Mucosa of rectum (tissue), 2 donors: Measurements from ENCODE around the gene LARP1B.
"Not testable (repeated sequence)": the region's sequence is repeated elsewhere in the genome, so short reads cannot be mapped to it uniquely, and the experiment has no call there.

Experiments used
- H3K27ac ChIP-seq, 2 donors: one replicate each; pipeline ENCODE4 v1.7.0; 2013; ENCODE audit warnings: inconsistent platforms in 2 of 2, low read depth in 2 of 2, low read length in 2 of 2
- H3K27me3 ChIP-seq, 2 donors: one replicate each; pipeline ENCODE4 v1.7.0; 2013; ENCODE audit warnings: low read length in 2 of 2; ENCODE audit not compliant: control insufficient read depth in 2 of 2, insufficient read depth in 2 of 2
- H3K36me3 ChIP-seq, 2 donors: one replicate each; pipeline ENCODE4 v1.7.0; 2013; ENCODE audit warnings: low read length in 2 of 2; ENCODE audit not compliant: control insufficient read depth in 2 of 2, insufficient read depth in 2 of 2
- H3K4me1 ChIP-seq, 2 donors: one replicate each; pipeline ENCODE4 v1.7.0; 2013; ENCODE audit warnings: low read length in 2 of 2, mild to moderate bottlenecking in 1 of 2; ENCODE audit not compliant: control insufficient read depth in 2 of 2, insufficient read depth in 2 of 2
- H3K4me3 ChIP-seq, 2 donors: one replicate each; pipeline ENCODE4 v1.7.0; 2013; ENCODE audit warnings: low read length in 2 of 2
- H3K9ac ChIP-seq, 2 donors: one replicate each; pipeline ENCODE4 v1.7.0; 2013; ENCODE audit warnings: low read length in 2 of 2, low read depth in 1 of 2, mild to moderate bottlenecking in 1 of 2
- H3K9me3 ChIP-seq, 2 donors: one replicate each; pipeline ENCODE4 v1.7.0; 2013; ENCODE audit warnings: low read length in 2 of 2; ENCODE audit not compliant: control insufficient read depth in 2 of 2
- donor health status: healthy.
- donor health status: Normal muscosa, but diverticular disease.

Gene LARP1B

DNA sequence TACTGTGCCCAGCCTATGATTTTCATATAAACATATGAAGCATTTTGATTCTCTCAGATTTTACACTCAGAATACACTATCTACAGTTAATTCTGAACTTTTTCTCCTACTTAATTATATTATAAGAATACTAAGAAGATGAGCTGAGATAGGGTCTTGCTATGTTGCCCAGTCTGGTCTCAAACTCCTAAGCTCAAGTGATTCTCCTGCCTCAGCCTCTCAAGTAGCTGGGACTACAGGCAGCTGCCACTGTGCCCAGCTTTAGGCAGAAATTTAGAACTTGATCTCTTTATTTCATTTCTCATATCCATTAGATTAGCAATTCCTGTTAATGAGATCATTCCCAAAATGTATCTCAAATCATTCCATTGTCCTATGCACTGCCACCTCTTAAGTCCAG lies 4.7 kb upstream of the LARP1B start:
- H3K9ac ChIP-seq = no peak overlapping the region
- H3K27me3 ChIP-seq = no peaks in the 10 kb centered on the region
- peaks cover 0 to 3% of the 10 kb centered on the region in 2 donors for H3K4me1 ChIP-seq
- H3K4me3 ChIP-seq = no peak overlapping the region
- no peaks in the 10 kb centered on the region for H3K36me3 ChIP-seq
- no peak overlapping the region for H3K27ac ChIP-seq
- no peaks in the 10 kb centered on the region for H3K9me3 ChIP-seq

GRCh38 chr4:128060121-128060698 lies 902 bp upstream of the LARP1B start:
- Histone ChIP-seq H3K9ac (peak overlapping the region; percentile 80 to 88), H3K27me3 (no peaks in the 10 kb centered on the region), H3K9me3 (no peaks in the 10 kb centered on the region), H3K4me1 (peaks cover 4 to 8% of the 10 kb centered on the region in 2 donors), H3K36me3 (no peaks in the 10 kb centered on the region), H3K4me3 (peak overlapping the region; percentile 67 to 89), H3K27ac (peak overlapping the region; percentile 96 to 98)

DNA sequence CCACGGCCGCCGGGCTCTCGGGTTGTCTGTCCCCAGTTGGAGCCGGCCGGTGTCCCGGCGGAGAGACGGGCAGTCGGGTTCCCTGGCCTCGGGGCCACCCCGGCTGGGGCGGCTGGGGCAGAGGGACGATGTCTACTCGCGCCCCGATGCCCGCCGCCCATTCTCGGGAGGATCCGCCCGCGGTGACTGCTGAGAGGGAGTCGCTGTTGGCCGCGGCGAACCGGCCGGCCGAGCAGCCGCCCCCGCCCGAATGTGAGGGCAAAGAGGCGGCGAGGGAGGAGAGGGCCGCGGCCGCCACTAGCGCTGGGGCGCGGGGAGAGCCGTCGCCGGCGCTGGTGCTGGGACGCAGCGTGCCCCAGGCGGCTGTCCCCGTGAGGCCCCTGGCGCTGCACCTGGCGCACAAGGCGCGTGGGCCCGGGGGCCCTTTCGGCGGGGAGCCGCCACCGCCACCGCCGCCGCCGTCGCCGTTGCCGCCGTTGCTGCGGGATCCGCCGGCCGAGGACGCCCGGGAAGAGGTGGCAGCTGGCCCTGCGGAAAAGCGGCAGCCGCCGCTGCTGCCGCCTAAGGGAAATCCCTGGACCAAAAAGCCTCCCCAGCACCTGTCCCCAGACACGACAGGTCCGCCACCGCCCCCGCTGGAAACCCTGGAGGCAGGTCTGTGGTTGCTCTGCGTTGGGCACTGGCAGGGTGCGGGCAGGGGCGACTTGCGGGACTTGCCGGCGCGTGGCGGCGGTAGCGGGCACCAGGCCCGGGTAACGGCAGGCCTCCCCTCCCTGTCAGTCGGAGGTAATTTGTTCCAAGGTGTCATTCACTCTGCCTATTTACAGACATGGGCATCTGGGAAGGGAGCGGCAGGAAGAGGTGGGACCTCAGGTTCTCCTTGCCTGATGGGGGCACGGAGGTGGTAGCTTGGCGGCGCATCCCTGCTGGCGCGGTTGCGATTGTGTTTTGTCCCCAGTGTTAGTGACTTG lies 739 bp downstream of the LARP1B start:
- Histone ChIP-seq H3K9me3 (no peaks in the 10 kb centered on the region), H3K27me3 (no peaks in the 10 kb centered on the region), H3K4me3 (peak overlapping the region; percentile 67 to 89), H3K4me1 (peaks cover 4 to 8% of the 10 kb centered on the region in 2 donors), H3K9ac (peak overlapping the region; percentile 72 to 88), H3K27ac (peak overlapping the region; percentile 96 to 98), H3K36me3 (no peaks in the 10 kb centered on the region)

- not testable (repeated sequence) for H3K9ac ChIP-seq, H3K27me3 ChIP-seq, H3K36me3 ChIP-seq, H3K4me1 ChIP-seq, H3K9me3 ChIP-seq, H3K4me3 ChIP-seq, H3K27ac ChIP-seq
Observed at GRCh38 chr4:128066453-128066820, 5.3 kb downstream of the LARP1B start.

GRCh38 chr4:128068918-128069317 lies 7.8 kb downstream of the LARP1B start:
- Histone ChIP-seq H3K9me3 (no peaks in the 10 kb centered on the region), H3K36me3 (no peaks in the 10 kb centered on the region), H3K4me3 (no peak overlapping the region), H3K27me3 (no peaks in the 10 kb centered on the region), H3K27ac (no peak overlapping the region), H3K9ac (no peak overlapping the region), H3K4me1 (no peaks in the 10 kb centered on the region)

GRCh38 chr4:128076464-128076863 lies 15.4 kb downstream of the LARP1B start:
- H3K4me1 ChIP-seq = no peaks in the 10 kb centered on the region
- H3K27me3 ChIP-seq = no peaks in the 10 kb centered on the region
- H3K27ac ChIP-seq = no peak overlapping the region
- H3K36me3 ChIP-seq = peaks cover 12 to 24% of the 10 kb centered on the region in 2 donors
- no peak overlapping the region for H3K4me3 ChIP-seq
- H3K9me3 ChIP-seq = no peaks in the 10 kb centered on the region
- H3K9ac ChIP-seq = no peak overlapping the region

- not testable (repeated sequence) for H3K4me1 ChIP-seq, H3K4me3 ChIP-seq, H3K27ac ChIP-seq, H3K27me3 ChIP-seq, H3K9ac ChIP-seq, H3K9me3 ChIP-seq
- H3K36me3 ChIP-seq = peaks cover 15 to 19% of the 10 kb centered on the region in 2 donors
Observed at GRCh38 chr4:128095293-128095692, 34.2 kb downstream of the LARP1B start.

DNA sequence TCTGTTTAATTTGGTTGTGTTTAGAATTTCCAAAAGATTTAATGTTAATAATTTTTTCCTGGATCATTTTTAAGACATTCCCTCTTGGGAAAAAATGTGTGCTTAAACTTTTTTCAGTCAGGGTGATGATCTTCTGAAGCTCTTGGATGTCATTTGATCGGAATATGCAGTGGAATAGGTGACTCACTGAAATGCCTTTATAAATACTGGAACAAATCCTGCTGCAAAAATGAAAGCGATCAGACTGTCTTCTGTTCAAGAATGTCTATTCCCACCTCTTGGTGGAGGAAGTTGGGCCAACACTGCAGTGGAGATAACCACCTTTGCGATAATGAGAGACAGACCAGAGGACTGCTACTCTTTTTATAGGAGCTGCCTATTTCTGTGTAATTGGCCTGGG lies 46.7 kb downstream of the LARP1B start:
- Histone ChIP-seq H3K27ac (no peak overlapping the region), H3K4me1 (no peaks in the 10 kb centered on the region), H3K4me3 (no peak overlapping the region), H3K9ac (no peak overlapping the region), H3K36me3 (peaks cover 9 to 12% of the 10 kb centered on the region in 2 donors), H3K27me3 (no peaks in the 10 kb centered on the region), H3K9me3 (no peaks in the 10 kb centered on the region)

DNA sequence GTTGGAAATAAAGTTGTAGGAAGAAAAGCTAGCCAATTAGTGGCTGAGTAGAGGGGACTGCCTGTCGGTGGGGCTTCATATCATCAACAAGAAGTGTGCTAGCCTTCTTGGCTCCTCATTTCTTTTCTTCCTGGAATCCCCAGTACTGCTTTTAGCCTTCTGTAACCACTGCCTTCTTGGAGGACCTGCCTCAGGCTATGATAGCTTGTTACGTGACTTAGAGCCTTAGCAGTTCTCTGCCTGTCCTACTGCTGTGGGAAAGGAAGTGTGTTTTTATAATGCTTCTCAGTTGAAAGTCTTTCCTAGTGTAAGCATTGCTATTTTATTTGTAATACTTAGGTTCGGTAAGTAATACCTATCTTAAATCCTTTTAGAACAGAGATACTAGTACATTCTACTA lies 61.9 kb downstream of the LARP1B start:
- no peak overlapping the region for H3K27ac ChIP-seq
- no peaks in the 10 kb centered on the region for H3K4me1 ChIP-seq
- no peaks in the 10 kb centered on the region for H3K9me3 ChIP-seq
- no peak overlapping the region for H3K9ac ChIP-seq
- no peak overlapping the region for H3K4me3 ChIP-seq
- H3K36me3 ChIP-seq = peaks cover 11 to 17% of the 10 kb centered on the region in 2 donors
- H3K27me3 ChIP-seq = no peaks in the 10 kb centered on the region

- no peak overlapping the region for H3K27ac ChIP-seq
- no peak overlapping the region for H3K4me3 ChIP-seq
- no peaks in the 10 kb centered on the region for H3K27me3 ChIP-seq
- no peaks in the 10 kb centered on the region for H3K9me3 ChIP-seq
- no peaks in the 10 kb centered on the region for H3K4me1 ChIP-seq
- H3K36me3 ChIP-seq = peaks cover 0 to 2% of the 10 kb centered on the region in 2 donors
- H3K9ac ChIP-seq = no peak overlapping the region
Observed at GRCh38 chr4:128130621-128131020, 69.5 kb downstream of the LARP1B start.
